ENCODE data around the gene NKAIN2.

Gene NKAIN2

GRCh38 chr6:124022641-124023040, 219.0 kb downstream of the NKAIN2 start:
- no peak for DNase-seq (ENCODE audit: low read depth in 2 of 2, low spot score in 1 of 2)

- DNase-seq (ENCODE audit: low read depth in 2 of 2, low spot score in 1 of 2): no peak
These were observed 223.0 kb downstream of the NKAIN2 start for GRCh38 chr6:124026694-124027093.

- DNase-seq (ENCODE audit: low read depth in 2 of 2, low spot score in 1 of 2): no peak
These were observed 223.7 kb downstream of the NKAIN2 start for GRCh38 chr6:124027392-124027791.

GRCh38 chr6:124028117-124028516, 224.5 kb downstream of the NKAIN2 start:
- no peak for DNase-seq (ENCODE audit: low read depth in 2 of 2, low spot score in 1 of 2)

- DNase-seq (ENCODE audit: low read depth in 2 of 2, low spot score in 1 of 2): no peak
These were observed 225.9 kb downstream of the NKAIN2 start for GRCh38 chr6:124029567-124029966.

- DNase-seq (ENCODE audit: low read depth in 2 of 2, low spot score in 1 of 2): no peak
These were observed 229.8 kb downstream of the NKAIN2 start for GRCh38 chr6:124033501-124033900.

- DNase-seq (ENCODE audit: low read depth in 2 of 2, low spot score in 1 of 2): no peak
These were observed 232.7 kb downstream of the NKAIN2 start for GRCh38 chr6:124036384-124036783.

- no peak for DNase-seq (ENCODE audit: low read depth in 2 of 2, low spot score in 1 of 2)
These were observed 237.0 kb downstream of the NKAIN2 start for GRCh38 chr6:124040655-124041054.

- no peak for DNase-seq (ENCODE audit: low read depth in 2 of 2, low spot score in 1 of 2)
These were observed 248.5 kb downstream of the NKAIN2 start for GRCh38 chr6:124052120-124052519.

- DNase-seq (ENCODE audit: low read depth in 2 of 2, low spot score in 1 of 2): no peak
These were observed 249.7 kb downstream of the NKAIN2 start for GRCh38 chr6:124053315-124053714.

- DNase-seq (ENCODE audit: low read depth in 2 of 2, low spot score in 1 of 2): no peak
These were observed 250.4 kb downstream of the NKAIN2 start for GRCh38 chr6:124054034-124054433.

- DNase-seq (ENCODE audit: low read depth in 2 of 2, low spot score in 1 of 2): no peak
These were observed 251.7 kb downstream of the NKAIN2 start for GRCh38 chr6:124055395-124055794.

- DNase-seq (ENCODE audit: low read depth in 2 of 2, low spot score in 1 of 2): no peak
These were observed 252.3 kb downstream of the NKAIN2 start for GRCh38 chr6:124055963-124056362.

GRCh38 chr6:124056407-124057334, 253.0 kb downstream of the NKAIN2 start:
- no peak for DNase-seq (ENCODE audit: low read depth in 2 of 2, low spot score in 1 of 2)

- no peak for DNase-seq (ENCODE audit: low read depth in 2 of 2, low spot score in 1 of 2)
These were observed 253.8 kb downstream of the NKAIN2 start for GRCh38 chr6:124057461-124057860.

- DNase-seq (ENCODE audit: low read depth in 2 of 2, low spot score in 1 of 2): no peak
These were observed 260.9 kb downstream of the NKAIN2 start for GRCh38 chr6:124064317-124065113.

GRCh38 chr6:124066269-124066668, 262.6 kb downstream of the NKAIN2 start:
- DNase-seq (ENCODE audit: low read depth in 2 of 2, low spot score in 1 of 2): no peak

- no peak for DNase-seq (ENCODE audit: low read depth in 2 of 2, low spot score in 1 of 2)
These were observed 263.4 kb downstream of the NKAIN2 start for GRCh38 chr6:124066946-124067552.

GRCh38 chr6:124069230-124069950, 265.7 kb downstream of the NKAIN2 start:
- DNase-seq (ENCODE audit: low read depth in 2 of 2, low spot score in 1 of 2): no peak

GRCh38 chr6:124073021-124073420, 269.4 kb downstream of the NKAIN2 start:
- no peak for DNase-seq (ENCODE audit: low read depth in 2 of 2, low spot score in 1 of 2)
